ENCODE results near the gene PRRT1. TPM values are rescaled to one million over a fixed set of nuclear protein-coding genes. Genes with fewer than 3 reads are reported as not detected.
A peak's percentile ranks its signal among the peaks of the same experiment; 100 is the strongest.

The PRRT1 gene
- total and polyA plus RNA-seq, 3 experiments from 2014 or later = 0.35 to 0.72 (median 0.55) TPM

GRCh38 chr6:32168807-32169591 lies 17.3 kb upstream of the PRRT1 start:
- DNase-seq = no peak
- peaks cover 15% of the 10 kb centered on the region for H3K4me1 ChIP-seq (ENCODE audit: insufficient read depth, low read length)
- no peak overlapping the region for H3K4me3 ChIP-seq (ENCODE audit: low read length)
- H3K27me3 ChIP-seq (ENCODE audit: insufficient read depth, low read length, poor library complexity, severe bottlenecking) = no peaks in the 10 kb centered on the region
- peaks cover 0 to 59% (median 14%) of the 10 kb centered on the region in 3 donors for H3K36me3 Mint-ChIP-seq
- POLR2A ChIA-PET = interaction anchor here (0.5 kb wide), 1 partner anchor 195 kb away, joined by 3 read pairs; no protein-coding TSS in a partner anchor
- H3K9me3 Mint-ChIP-seq = no peaks in the 10 kb centered on the region
- peak overlapping the region in 1 of 8 donors; percentile 57 for H3K27ac Mint-ChIP-seq
- H3K4me3 Mint-ChIP-seq = no peak overlapping the region
- no peaks in the 10 kb centered on the region for H3K9me3 ChIP-seq (ENCODE audit: low read length)
- peak overlapping the region; percentile 62 for H3K27ac ChIP-seq (ENCODE audit: low read depth, low read length)
- H3K27me3 Mint-ChIP-seq = no peaks in the 10 kb centered on the region
- CTCF ChIA-PET = no interaction called here
- peaks cover 16% of the 10 kb centered on the region for H3K36me3 ChIP-seq (ENCODE audit: insufficient read depth, low read length)
- peaks cover 10 to 24% (median 21%) of the 10 kb centered on the region in 3 donors for H3K4me1 Mint-ChIP-seq

DNA sequence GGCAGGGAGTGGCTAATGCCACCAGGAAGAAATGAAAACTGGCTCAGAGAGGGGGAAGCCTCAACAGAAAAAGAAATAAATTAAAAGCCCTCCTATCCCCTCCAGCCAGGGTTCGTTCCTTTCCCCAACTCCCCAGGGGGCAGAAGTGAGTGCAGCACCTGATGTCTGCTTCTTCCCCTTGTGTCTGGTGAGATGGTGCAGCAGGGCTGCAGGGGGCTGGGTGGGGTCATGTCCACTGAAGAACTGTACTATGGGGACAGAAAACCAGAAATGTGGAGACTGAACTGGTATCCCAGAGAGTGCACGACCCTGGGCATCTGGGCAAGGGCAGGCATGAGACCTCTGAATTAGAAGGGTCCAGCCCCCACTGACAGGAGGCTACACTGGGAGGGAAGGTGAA lies 16.6 kb upstream of the PRRT1 start:
- CTCF ChIA-PET = no interaction called here
- H3K36me3 Mint-ChIP-seq = peaks cover 0 to 59% (median 14%) of the 10 kb centered on the region in 3 donors
- no peak overlapping the region for H3K4me3 Mint-ChIP-seq
- peak overlapping the region; percentile 62 for H3K27ac ChIP-seq (ENCODE audit: low read depth, low read length)
- no peak overlapping the region for H3K4me3 ChIP-seq (ENCODE audit: low read length)
- POLR2A ChIA-PET = no interaction called here
- no peaks in the 10 kb centered on the region for H3K27me3 ChIP-seq (ENCODE audit: insufficient read depth, low read length, poor library complexity, severe bottlenecking)
- H3K9me3 Mint-ChIP-seq = no peaks in the 10 kb centered on the region
- peak overlapping the region in 1 of 8 donors; percentile 75 for H3K27ac Mint-ChIP-seq
- H3K4me1 Mint-ChIP-seq = peaks cover 6 to 17% (median 15%) of the 10 kb centered on the region in 3 donors
- peaks cover 9% of the 10 kb centered on the region for H3K4me1 ChIP-seq (ENCODE audit: insufficient read depth, low read length)
- no peak for DNase-seq
- no peaks in the 10 kb centered on the region for H3K9me3 ChIP-seq (ENCODE audit: low read length)
- H3K36me3 ChIP-seq (ENCODE audit: insufficient read depth, low read length) = peaks cover 16% of the 10 kb centered on the region
- no peaks in the 10 kb centered on the region for H3K27me3 Mint-ChIP-seq

- Histone ChIP-seq H3K4me3 (ENCODE audit: low read length) (no peak overlapping the region), H3K9me3 (ENCODE audit: low read length) (no peaks in the 10 kb centered on the region), H3K27me3 (ENCODE audit: insufficient read depth, low read length, poor library complexity, severe bottlenecking) (no peaks in the 10 kb centered on the region), H3K4me1 (ENCODE audit: insufficient read depth, low read length) (peaks cover 5% of the 10 kb centered on the region), H3K36me3 (ENCODE audit: insufficient read depth, low read length) (peaks cover 16% of the 10 kb centered on the region), H3K27ac (ENCODE audit: low read depth, low read length) (peak overlapping the region; percentile 62)
- Mint-ChIP-seq H3K27me3 (no peaks in the 10 kb centered on the region), H3K36me3 (peaks cover 0 to 63% (median 14%) of the 10 kb centered on the region in 3 donors), H3K9me3 (no peaks in the 10 kb centered on the region), H3K27ac (peak overlapping the region in 1 of 8 donors; percentile 64), H3K4me3 (no peak overlapping the region), H3K4me1 (peaks cover 4 to 12% (median 9%) of the 10 kb centered on the region in 3 donors)
- ChIA-PET POLR2A (no interaction called here), CTCF (no interaction called here)
- DNase-seq = no peak
Measured at GRCh38 chr6:32167761-32168262, 16.1 kb upstream of the PRRT1 start.

GRCh38 chr6:32167154-32167760 lies 15.5 kb upstream of the PRRT1 start:
- peak overlapping the region in 1 of 8 donors; percentile 64 for H3K27ac Mint-ChIP-seq
- H3K4me3 Mint-ChIP-seq = no peak overlapping the region
- H3K9me3 Mint-ChIP-seq = no peaks in the 10 kb centered on the region
- H3K27ac ChIP-seq (ENCODE audit: low read depth, low read length) = peak overlapping the region; percentile 62
- no peaks in the 10 kb centered on the region for H3K9me3 ChIP-seq (ENCODE audit: low read length)
- H3K4me1 ChIP-seq (ENCODE audit: insufficient read depth, low read length) = no peaks in the 10 kb centered on the region
- CTCF ChIA-PET = interaction anchor here (1.6 kb wide), 1 partner anchor 28 kb away, joined by 4 read pairs; no protein-coding TSS in a partner anchor
- no peak for DNase-seq
- POLR2A ChIA-PET = interaction anchor here (0.7 kb wide), 1 partner anchor 28 kb away, joined by 3 read pairs; no protein-coding TSS in a partner anchor
- no peaks in the 10 kb centered on the region for H3K27me3 Mint-ChIP-seq
- peaks cover 4 to 8% (median 5%) of the 10 kb centered on the region in 3 donors for H3K4me1 Mint-ChIP-seq
- peaks cover 16% of the 10 kb centered on the region for H3K36me3 ChIP-seq (ENCODE audit: insufficient read depth, low read length)
- no peaks in the 10 kb centered on the region for H3K27me3 ChIP-seq (ENCODE audit: insufficient read depth, low read length, poor library complexity, severe bottlenecking)
- H3K36me3 Mint-ChIP-seq = peaks cover 0 to 67% (median 14%) of the 10 kb centered on the region in 3 donors
- no peak overlapping the region for H3K4me3 ChIP-seq (ENCODE audit: low read length)

DNA sequence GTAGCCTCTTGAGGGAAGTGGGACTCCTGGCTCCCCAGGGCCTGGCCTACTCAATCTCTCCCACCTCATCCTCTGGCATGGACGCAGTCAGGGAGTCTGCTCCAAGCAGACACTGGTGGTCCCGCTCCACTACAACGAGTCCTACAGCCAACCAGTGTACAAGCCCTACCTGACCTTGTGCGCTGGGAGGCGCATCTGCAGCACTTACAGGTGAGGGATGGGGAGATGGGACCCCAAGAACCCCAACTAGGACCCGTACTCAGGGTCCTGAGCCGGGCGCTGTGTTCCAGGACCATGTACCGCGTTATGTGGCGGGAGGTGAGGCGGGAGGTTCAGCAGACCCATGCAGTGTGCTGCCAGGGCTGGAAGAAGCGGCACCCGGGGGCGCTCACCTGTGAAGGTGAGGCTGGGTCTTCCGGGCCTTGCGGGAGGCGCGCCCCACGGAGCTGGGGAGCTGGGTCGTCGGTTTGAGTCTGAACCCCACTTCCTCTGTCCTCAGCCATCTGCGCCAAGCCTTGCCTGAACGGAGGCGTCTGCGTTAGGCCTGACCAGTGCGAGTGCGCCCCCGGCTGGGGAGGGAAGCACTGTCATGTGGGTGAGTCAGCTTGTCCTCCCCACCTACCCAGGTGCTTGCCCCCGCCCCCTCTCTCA lies 14.8 kb upstream of the PRRT1 start:
- POLR2A ChIA-PET = interaction anchor here (0.5 to 0.7 kb wide), 2 partner anchors 29 to 457 kb away, joined by 3 to 5 read pairs; no protein-coding TSS in a partner anchor
- H3K27ac Mint-ChIP-seq = peak overlapping the region in 2 of 8 donors; percentile 50 to 75
- H3K36me3 ChIP-seq (ENCODE audit: insufficient read depth, low read length) = peaks cover 16% of the 10 kb centered on the region

GRCh38 chr6:32164295-32164694 lies 12.6 kb upstream of the PRRT1 start, which contains the start of gene EGFL8:
EGFL8 (plus strand) TSS chr6:32164595; CDS start chr6:32166166, 1,571 bp downstream.
- DNase-seq = no peak
- H3K36me3 ChIP-seq (ENCODE audit: insufficient read depth, low read length) = peaks cover 9% of the 10 kb centered on the region
- ChIA-PET POLR2A (interaction anchor here (0.6 kb wide), 1 partner anchor 283 kb away, joined by 4 read pairs; no protein-coding TSS in a partner anchor), CTCF (interaction anchor here (1.8 kb wide), 1 partner anchor 45 kb away, joined by 4 read pairs; no protein-coding TSS in a partner anchor)
- H3K4me1 Mint-ChIP-seq = peaks cover 0 to 5% (median 2%) of the 10 kb centered on the region in 3 donors
- H3K27ac ChIP-seq (ENCODE audit: low read depth, low read length) = no peak within 1 kb of the TSS
- H3K4me1 ChIP-seq (ENCODE audit: insufficient read depth, low read length) = no peaks in the 10 kb centered on the region
- H3K4me3 ChIP-seq (ENCODE audit: low read length) = no peak within 1 kb of the TSS
- H3K27me3 Mint-ChIP-seq = no peaks in the 10 kb centered on the region
- no peak within 1 kb of the TSS for H3K4me3 Mint-ChIP-seq
- H3K9me3 Mint-ChIP-seq = no peaks in the 10 kb centered on the region
- no peaks in the 10 kb centered on the region for H3K27me3 ChIP-seq (ENCODE audit: insufficient read depth, low read length, poor library complexity, severe bottlenecking)
- H3K36me3 Mint-ChIP-seq = peaks cover 0 to 45% (median 4%) of the 10 kb centered on the region in 3 donors
- H3K9me3 ChIP-seq (ENCODE audit: low read length) = no peaks in the 10 kb centered on the region
- peak within 1 kb of the TSS in 2 of 8 donors; percentile 6 to 47 for H3K27ac Mint-ChIP-seq

More for the DNA sequence above, 14.8 kb upstream of the PRRT1 start:
- Mint-ChIP-seq H3K27me3 (no peaks in the 10 kb centered on the region), H3K4me1 (peaks cover 4 to 5% (median 5%) of the 10 kb centered on the region in 3 donors), H3K9me3 (no peaks in the 10 kb centered on the region), H3K4me3 (no peak overlapping the region), H3K36me3 (peaks cover 0 to 65% (median 14%) of the 10 kb centered on the region in 3 donors)
- Histone ChIP-seq H3K4me1 (ENCODE audit: insufficient read depth, low read length) (no peaks in the 10 kb centered on the region), H3K27ac (ENCODE audit: low read depth, low read length) (no peak overlapping the region), H3K9me3 (ENCODE audit: low read length) (no peaks in the 10 kb centered on the region), H3K4me3 (ENCODE audit: low read length) (no peak overlapping the region), H3K27me3 (ENCODE audit: insufficient read depth, low read length, poor library complexity, severe bottlenecking) (no peaks in the 10 kb centered on the region)
- CTCF ChIA-PET = interaction anchor here (1.6 kb wide), 1 partner anchor 29 kb away, joined by 4 read pairs; no protein-coding TSS in a partner anchor
- DNase-seq = no peak

GRCh38 chr6:32163559-32164258 lies 12.0 kb upstream of the PRRT1 start:
- H3K27ac ChIP-seq (ENCODE audit: low read depth, low read length) = no peak overlapping the region
- no peaks in the 10 kb centered on the region for H3K9me3 ChIP-seq (ENCODE audit: low read length)
- no peaks in the 10 kb centered on the region for H3K9me3 Mint-ChIP-seq
- no peak overlapping the region for H3K27ac Mint-ChIP-seq
- no peaks in the 10 kb centered on the region for H3K27me3 Mint-ChIP-seq
- peaks cover 0 to 43% (median 4%) of the 10 kb centered on the region in 3 donors for H3K36me3 Mint-ChIP-seq
- CTCF ChIA-PET = interaction anchor here (1.8 kb wide), 1 partner anchor 45 kb away, joined by 4 read pairs; no protein-coding TSS in a partner anchor
- H3K4me1 ChIP-seq (ENCODE audit: insufficient read depth, low read length) = no peaks in the 10 kb centered on the region
- POLR2A ChIA-PET = no interaction called here
- H3K4me1 Mint-ChIP-seq = peaks cover 0 to 5% (median 2%) of the 10 kb centered on the region in 3 donors
- no peak overlapping the region for H3K4me3 ChIP-seq (ENCODE audit: low read length)
- no peaks in the 10 kb centered on the region for H3K27me3 ChIP-seq (ENCODE audit: insufficient read depth, low read length, poor library complexity, severe bottlenecking)
- H3K4me3 Mint-ChIP-seq = no peak overlapping the region
- peaks cover 6% of the 10 kb centered on the region for H3K36me3 ChIP-seq (ENCODE audit: insufficient read depth, low read length)
- DNase-seq = no peak

Data from CD8-positive, alpha-beta memory T cell (primary cell).